ENCODE measurements around the gene FZD2.

The FZD2 gene

GRCh38 chr17:44556166-44556831 lies 985 bp upstream of the FZD2 start:
- peak overlapping the region; percentile 55 for H3K9ac ChIP-seq
- H3K79me2 ChIP-seq, result no peaks in the 10 kb centered on the region
- H3K4me2 ChIP-seq (ENCODE audit: low read length), result peak overlapping the region; percentile 98
- no peak for TF ChIP-seq CTCF (IDR thresholded peaks at IDR 0.05)
- H3K27me3 ChIP-seq (ENCODE audit: control insufficient read depth, insufficient read depth, low read length), result no peaks in the 10 kb centered on the region
- peak overlapping the region; percentile 98 for H3K4me3 ChIP-seq (ENCODE audit: low read depth, low read length)
- no peaks in the 10 kb centered on the region for H3K9me3 ChIP-seq (ENCODE audit: control insufficient read depth, low read length)
- peak overlapping the region; percentile 99 for H2AFZ ChIP-seq
- H3K4me1 ChIP-seq, result no peaks in the 10 kb centered on the region
- no peaks in the 10 kb centered on the region for H3K36me3 ChIP-seq (ENCODE audit: control insufficient read depth, insufficient read depth, low read length)
- peak overlapping the region; percentile 48 for H3K27ac ChIP-seq

DNA sequence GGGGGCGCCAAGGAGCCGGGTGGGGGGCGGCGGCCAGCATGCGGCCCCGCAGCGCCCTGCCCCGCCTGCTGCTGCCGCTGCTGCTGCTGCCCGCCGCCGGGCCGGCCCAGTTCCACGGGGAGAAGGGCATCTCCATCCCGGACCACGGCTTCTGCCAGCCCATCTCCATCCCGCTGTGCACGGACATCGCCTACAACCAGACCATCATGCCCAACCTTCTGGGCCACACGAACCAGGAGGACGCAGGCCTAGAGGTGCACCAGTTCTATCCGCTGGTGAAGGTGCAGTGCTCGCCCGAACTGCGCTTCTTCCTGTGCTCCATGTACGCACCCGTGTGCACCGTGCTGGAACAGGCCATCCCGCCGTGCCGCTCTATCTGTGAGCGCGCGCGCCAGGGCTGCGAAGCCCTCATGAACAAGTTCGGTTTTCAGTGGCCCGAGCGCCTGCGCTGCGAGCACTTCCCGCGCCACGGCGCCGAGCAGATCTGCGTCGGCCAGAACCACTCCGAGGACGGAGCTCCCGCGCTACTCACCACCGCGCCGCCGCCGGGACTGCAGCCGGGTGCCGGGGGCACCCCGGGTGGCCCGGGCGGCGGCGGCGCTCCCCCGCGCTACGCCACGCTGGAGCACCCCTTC lies 484 bp downstream of the FZD2 start:
- no peak overlapping the region for H3K27ac ChIP-seq
- no peak for TF ChIP-seq CTCF (IDR thresholded peaks at IDR 0.05)
- no peak overlapping the region for H3K9ac ChIP-seq

DNA sequence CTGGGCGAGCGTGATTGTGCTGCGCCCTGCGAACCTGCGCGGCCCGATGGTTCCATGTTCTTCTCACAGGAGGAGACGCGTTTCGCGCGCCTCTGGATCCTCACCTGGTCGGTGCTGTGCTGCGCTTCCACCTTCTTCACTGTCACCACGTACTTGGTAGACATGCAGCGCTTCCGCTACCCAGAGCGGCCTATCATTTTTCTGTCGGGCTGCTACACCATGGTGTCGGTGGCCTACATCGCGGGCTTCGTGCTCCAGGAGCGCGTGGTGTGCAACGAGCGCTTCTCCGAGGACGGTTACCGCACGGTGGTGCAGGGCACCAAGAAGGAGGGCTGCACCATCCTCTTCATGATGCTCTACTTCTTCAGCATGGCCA lies 1.0 kb downstream of the FZD2 start:
- H3K27ac ChIP-seq, result no peak overlapping the region

More for the DNA sequence above, 484 bp downstream of the FZD2 start:
- Histone ChIP-seq H3K27me3 (ENCODE audit: control insufficient read depth, insufficient read depth, low read length) (no peaks in the 10 kb centered on the region), H3K9me3 (ENCODE audit: control insufficient read depth, low read length) (no peaks in the 10 kb centered on the region), H3K79me2 (no peaks in the 10 kb centered on the region), H3K36me3 (ENCODE audit: control insufficient read depth, insufficient read depth, low read length) (no peaks in the 10 kb centered on the region), H3K4me1 (no peaks in the 10 kb centered on the region), H3K4me3 (ENCODE audit: low read depth, low read length) (peak overlapping the region; percentile 37), H3K4me2 (ENCODE audit: low read length) (peak overlapping the region; percentile 55), H2AFZ (peak overlapping the region; percentile 84)

DNA sequence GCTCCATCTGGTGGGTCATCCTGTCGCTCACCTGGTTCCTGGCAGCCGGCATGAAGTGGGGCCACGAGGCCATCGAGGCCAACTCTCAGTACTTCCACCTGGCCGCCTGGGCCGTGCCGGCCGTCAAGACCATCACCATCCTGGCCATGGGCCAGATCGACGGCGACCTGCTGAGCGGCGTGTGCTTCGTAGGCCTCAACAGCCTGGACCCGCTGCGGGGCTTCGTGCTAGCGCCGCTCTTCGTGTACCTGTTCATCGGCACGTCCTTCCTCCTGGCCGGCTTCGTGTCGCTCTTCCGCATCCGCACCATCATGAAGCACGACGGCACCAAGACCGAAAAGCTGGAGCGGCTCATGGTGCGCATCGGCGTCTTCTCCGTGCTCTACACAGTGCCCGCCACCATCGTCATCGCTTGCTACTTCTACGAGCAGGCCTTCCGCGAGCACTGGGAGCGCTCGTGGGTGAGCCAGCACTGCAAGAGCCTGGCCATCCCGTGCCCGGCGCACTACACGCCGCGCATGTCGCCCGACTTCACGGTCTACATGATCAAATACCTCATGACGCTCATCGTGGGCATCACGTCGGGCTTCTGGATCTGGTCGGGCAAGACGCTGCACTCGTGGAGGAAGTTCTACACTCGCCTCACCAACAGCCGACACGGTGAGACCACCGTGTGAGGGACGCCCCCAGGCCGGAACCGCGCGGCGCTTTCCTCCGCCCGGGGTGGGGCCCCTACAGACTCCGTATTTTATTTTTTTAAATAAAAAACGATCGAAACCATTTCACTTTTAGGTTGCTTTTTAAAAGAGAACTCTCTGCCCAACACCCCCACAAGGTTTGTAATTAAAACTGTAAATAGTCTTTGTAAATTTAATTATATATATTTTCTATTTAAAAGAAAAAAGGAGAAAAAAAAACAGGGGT lies 1.7 kb downstream of the FZD2 start:
- Histone ChIP-seq H3K4me3 (ENCODE audit: low read depth, low read length) (no peak overlapping the region), H3K79me2 (no peaks in the 10 kb centered on the region), H2AFZ (no peak overlapping the region), H3K36me3 (ENCODE audit: control insufficient read depth, insufficient read depth, low read length) (no peaks in the 10 kb centered on the region), H3K27me3 (ENCODE audit: control insufficient read depth, insufficient read depth, low read length) (no peaks in the 10 kb centered on the region), H3K9me3 (ENCODE audit: control insufficient read depth, low read length) (no peaks in the 10 kb centered on the region), H3K27ac (no peak overlapping the region), H3K4me1 (no peaks in the 10 kb centered on the region), H3K9ac (no peak overlapping the region), H3K4me2 (ENCODE audit: low read length) (no peak overlapping the region)
- no peak for TF ChIP-seq CTCF (IDR thresholded peaks at IDR 0.05)

More for the DNA sequence above, 1.0 kb downstream of the FZD2 start:
- Histone ChIP-seq H3K79me2 (no peaks in the 10 kb centered on the region), H3K4me1 (no peaks in the 10 kb centered on the region), H3K4me2 (ENCODE audit: low read length) (no peak overlapping the region), H3K4me3 (ENCODE audit: low read depth, low read length) (no peak overlapping the region), H2AFZ (peak overlapping the region; percentile 10), H3K27me3 (ENCODE audit: control insufficient read depth, insufficient read depth, low read length) (no peaks in the 10 kb centered on the region), H3K9ac (no peak overlapping the region), H3K9me3 (ENCODE audit: control insufficient read depth, low read length) (no peaks in the 10 kb centered on the region), H3K36me3 (ENCODE audit: control insufficient read depth, insufficient read depth, low read length) (no peaks in the 10 kb centered on the region)
- TF ChIP-seq CTCF (IDR thresholded peaks at IDR 0.05), result no peak
